WTC11 (cell line): ENCODE data around the gene OGDH. TPM values are rescaled to one million over a fixed set of nuclear protein-coding genes. Genes with fewer than 3 reads are reported as not detected.

Source experiments
- ATAC-seq: fragments of 200-7000 bp; cut with Tn5 transposase; 2 replicates; pipeline ENCODE4 v1.10.0; 2021; ENCODE audit warnings: mild to moderate bottlenecking, moderate library complexity
- CTCF ChIA-PET: fragments of 300-600 bp; sonication (Branson Sonifier 250); formaldehyde crosslinking; loops from one replicate; lab custom pipeline; 2021; ENCODE audit warnings: antibody characterized with exemption; lab: Charles Lee
- POLR2A ChIA-PET: fragments of 350-600 bp; sonication (Branson Sonifier 250); formaldehyde crosslinking; loops from one replicate; lab custom pipeline; 2021; ENCODE audit warnings: antibody characterized with exemption; lab: Charles Lee
- DNase-seq: peaks from one replicate; pipeline ENCODE4 v3.0.0; 2021; ENCODE audit warnings: low spot score
- H3K27ac Mint-ChIP-seq: 2 replicates; pipeline ENCODE4 v1.8.0; 2021; ENCODE audit warnings: mixed read lengths
- H3K27me3 Mint-ChIP-seq: 2 replicates; pipeline ENCODE4 v1.8.0; 2021; ENCODE audit warnings: low read depth, mild to moderate bottlenecking, moderate library complexity, mixed read lengths
- H3K36me3 Mint-ChIP-seq: 2 replicates; pipeline ENCODE4 v1.8.0; 2021; ENCODE audit warnings: mixed read lengths
- H3K4me1 Mint-ChIP-seq: 2 replicates; pipeline ENCODE4 v1.8.0; 2022; ENCODE audit warnings: mixed read lengths
- H3K4me3 Mint-ChIP-seq: 2 replicates; pipeline ENCODE4 v1.8.0; 2021; ENCODE audit warnings: mild to moderate bottlenecking, moderate library complexity, mixed read lengths
- H3K9me3 Mint-ChIP-seq: 2 replicates; pipeline ENCODE4 v1.8.0; 2021; ENCODE audit warnings: mixed read lengths
- CREM ChIP-seq: sonication (generic); formaldehyde crosslinking; IDR thresholded peaks from 2 replicates; pipeline ENCODE4 v1.8.1; 2022; ENCODE audit warnings: mild to moderate bottlenecking, missing genetic modification reagents, moderate library complexity
- ESRRA ChIP-seq: sonication (generic); formaldehyde crosslinking; IDR thresholded peaks from 2 replicates; pipeline ENCODE4 v1.8.1; 2022; ENCODE audit warnings: mild to moderate bottlenecking, missing genetic modification reagents, borderline replicate concordance
- FOXK1 ChIP-seq: sonication (generic); formaldehyde crosslinking; IDR thresholded peaks from 2 replicates; pipeline ENCODE4 v1.8.0; 2022; ENCODE audit warnings: mild to moderate bottlenecking, moderate library complexity, missing genetic modification reagents
- GABPB1 ChIP-seq: sonication (generic); formaldehyde crosslinking; IDR thresholded peaks from 2 replicates; pipeline ENCODE4 v1.8.1; 2023; ENCODE audit warnings: mild to moderate bottlenecking, missing genetic modification reagents
- GTF2I ChIP-seq: fragments of 250-450 bp; sonication (Bioruptor Pico); conservative IDR thresholded peaks from 2 replicates; pipeline ENCODE4 v1.4.0; 2021; ENCODE audit warnings: mild to moderate bottlenecking
- NFATC4 ChIP-seq: fragments of 250-450 bp; sonication (Bioruptor Pico); IDR thresholded peaks from 2 replicates; pipeline ENCODE4 v1.9.0; 2021; ENCODE audit warnings: mild to moderate bottlenecking
- NR3C1 ChIP-seq: sonication (generic); formaldehyde crosslinking; conservative IDR thresholded peaks from 2 replicates; pipeline ENCODE4 v1.8.1; 2023; ENCODE audit warnings: low read depth, mild to moderate bottlenecking, missing genetic modification reagents
- TP53 ChIP-seq: sonication (generic); formaldehyde crosslinking; IDR thresholded peaks from 2 replicates; pipeline ENCODE4 v1.8.1; 2023; ENCODE audit warnings: mild to moderate bottlenecking, missing genetic modification reagents
- ZNF121 ChIP-seq: sonication (generic); formaldehyde crosslinking; IDR thresholded peaks from 2 replicates; pipeline ENCODE4 v1.8.0; 2023; ENCODE audit warnings: missing genetic modification reagents
- ZNF219 ChIP-seq: sonication (generic); formaldehyde crosslinking; IDR thresholded peaks from 2 replicates; pipeline ENCODE4 v1.8.0; 2023; ENCODE audit warnings: missing genetic modification reagents, mild to moderate bottlenecking, borderline replicate concordance
- ZNF423 ChIP-seq: fragments of 250-450 bp; sonication (Bioruptor Pico); IDR thresholded peaks from 2 replicates; pipeline ENCODE4 v2.1.2; 2022; ENCODE audit warnings: mild to moderate bottlenecking, moderate library complexity
- total RNA-seq: library from RNA; stranded (reverse); gene quantifications from 3 replicates; pipeline ENCODE4 v1.2.3, GENCODE V29; 2021
- TF ChIP-seq, protein P1 (sequence below): fragments of 250-450 bp; sonication (Bioruptor Pico); conservative IDR thresholded peaks from 2 replicates; pipeline ENCODE4 v1.9.0; 2021; ENCODE audit warnings: mild to moderate bottlenecking
- TF ChIP-seq, protein P2 (sequence below): sonication (generic); formaldehyde crosslinking; conservative IDR thresholded peaks from 2 replicates; pipeline ENCODE4 v1.8.1; 2023; ENCODE audit warnings: mild to moderate bottlenecking, low read depth, missing genetic modification reagents, moderate library complexity
- TF ChIP-seq, protein P3 (sequence below): fragments of 250-450 bp; sonication (Bioruptor Pico); IDR thresholded peaks from 2 replicates; pipeline ENCODE4 v1.9.0; 2021; ENCODE audit warnings: mild to moderate bottlenecking
- TF ChIP-seq, protein P4 (sequence below): sonication (generic); formaldehyde crosslinking; IDR thresholded peaks from 2 replicates; pipeline ENCODE4 v1.8.0; 2023; ENCODE audit warnings: mild to moderate bottlenecking, missing genetic modification reagents
- TF ChIP-seq, protein P5 (sequence below): sonication (generic); formaldehyde crosslinking; IDR thresholded peaks from 2 replicates; pipeline ENCODE4 v1.8.1; 2023; ENCODE audit warnings: mild to moderate bottlenecking, missing genetic modification reagents, moderate library complexity
- TF ChIP-seq, protein P6 (sequence below): sonication (generic); formaldehyde crosslinking; IDR thresholded peaks from 2 replicates; pipeline ENCODE4 v1.8.0; 2022; ENCODE audit warnings: mild to moderate bottlenecking, missing genetic modification reagents

Gene OGDH
- total RNA-seq, 1 experiment from 2014 or later: 79.6 TPM

DNA sequence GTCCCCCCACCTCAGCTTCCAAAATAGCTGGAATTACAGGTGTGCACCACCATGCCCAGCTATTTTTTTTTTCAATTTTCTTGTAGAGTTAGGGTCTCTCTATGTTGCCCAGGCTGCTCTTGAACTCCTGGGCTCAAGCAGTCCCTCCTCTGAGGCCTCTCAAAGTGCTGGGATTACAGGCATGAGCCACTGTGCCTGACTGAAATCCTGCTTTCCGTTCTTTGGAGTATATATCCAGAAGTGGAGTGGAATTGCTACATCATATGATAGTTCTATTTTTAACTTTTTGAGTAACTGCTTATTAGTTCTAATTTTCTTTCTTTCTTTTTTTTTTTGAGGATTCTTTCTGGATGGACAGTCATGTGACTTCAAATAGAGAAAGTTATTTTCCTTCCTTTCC is 79.3 kb downstream of the OGDH start:
- Mint-ChIP-seq H3K27ac (no peak overlapping the region), H3K36me3 (peaks cover 25% of the 10 kb centered on the region), H3K4me3 (no peak overlapping the region), H3K9me3 (no peaks in the 10 kb centered on the region), H3K27me3 (no peaks in the 10 kb centered on the region), H3K4me1 (no peaks in the 10 kb centered on the region)
- DNase-seq (no peak), ATAC-seq (no peak)
- TF ChIP-seq FOXK1 (no peak), NR3C1 (CRISPR knock-in tag) (no peak), ZNF423 (CRISPR knock-in tag) (no peak), GABPB1 (CRISPR knock-in tag) (no peak), ESRRA (CRISPR knock-in tag) (no peak), NFATC4 (CRISPR knock-in tag) (no peak), GTF2I (CRISPR knock-in tag) (no peak), ZNF121 (CRISPR knock-in tag) (no peak), ZNF219 (CRISPR knock-in tag) (no peak), CREM (CRISPR knock-in tag) (no peak), TP53 (CRISPR knock-in tag) (no peak)
- TF ChIP-seq, protein P1, sequence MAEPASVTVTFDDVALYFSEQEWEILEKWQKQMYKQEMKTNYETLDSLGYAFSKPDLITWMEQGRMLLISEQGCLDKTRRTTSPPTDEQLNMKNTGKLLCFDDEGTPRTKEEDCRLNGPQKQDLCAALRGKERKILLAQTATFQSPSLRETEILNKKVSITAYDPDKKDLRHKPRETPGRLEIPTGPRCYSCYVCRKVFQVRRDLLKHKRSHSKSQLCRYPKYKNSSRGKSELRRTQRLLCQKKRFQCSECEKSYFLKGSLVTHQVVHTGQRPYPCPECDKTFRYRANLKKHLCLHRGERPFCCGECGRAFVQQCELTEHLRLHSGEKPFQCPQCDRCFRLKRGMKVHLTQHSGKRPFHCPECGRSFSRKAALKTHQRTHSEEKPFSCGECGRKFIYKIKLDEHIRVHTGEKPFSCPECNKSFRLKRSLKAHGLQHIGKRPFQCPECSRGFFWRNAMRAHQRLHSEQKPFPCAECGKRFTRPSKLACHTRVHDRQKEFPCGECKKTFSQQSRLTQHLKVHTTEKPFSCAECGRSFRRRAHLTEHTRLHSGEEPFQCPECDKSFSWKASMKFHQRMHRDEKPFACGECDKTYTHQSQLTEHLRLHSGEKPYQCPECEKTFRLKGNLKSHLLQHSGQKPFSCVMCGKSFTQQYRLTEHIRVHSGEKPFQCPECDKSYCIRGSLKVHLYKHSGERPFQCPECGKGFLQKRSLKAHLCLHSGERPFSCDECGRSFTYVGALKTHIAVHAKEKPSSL (CRISPR knock-in tag): no peak
- TF ChIP-seq, protein P2, sequence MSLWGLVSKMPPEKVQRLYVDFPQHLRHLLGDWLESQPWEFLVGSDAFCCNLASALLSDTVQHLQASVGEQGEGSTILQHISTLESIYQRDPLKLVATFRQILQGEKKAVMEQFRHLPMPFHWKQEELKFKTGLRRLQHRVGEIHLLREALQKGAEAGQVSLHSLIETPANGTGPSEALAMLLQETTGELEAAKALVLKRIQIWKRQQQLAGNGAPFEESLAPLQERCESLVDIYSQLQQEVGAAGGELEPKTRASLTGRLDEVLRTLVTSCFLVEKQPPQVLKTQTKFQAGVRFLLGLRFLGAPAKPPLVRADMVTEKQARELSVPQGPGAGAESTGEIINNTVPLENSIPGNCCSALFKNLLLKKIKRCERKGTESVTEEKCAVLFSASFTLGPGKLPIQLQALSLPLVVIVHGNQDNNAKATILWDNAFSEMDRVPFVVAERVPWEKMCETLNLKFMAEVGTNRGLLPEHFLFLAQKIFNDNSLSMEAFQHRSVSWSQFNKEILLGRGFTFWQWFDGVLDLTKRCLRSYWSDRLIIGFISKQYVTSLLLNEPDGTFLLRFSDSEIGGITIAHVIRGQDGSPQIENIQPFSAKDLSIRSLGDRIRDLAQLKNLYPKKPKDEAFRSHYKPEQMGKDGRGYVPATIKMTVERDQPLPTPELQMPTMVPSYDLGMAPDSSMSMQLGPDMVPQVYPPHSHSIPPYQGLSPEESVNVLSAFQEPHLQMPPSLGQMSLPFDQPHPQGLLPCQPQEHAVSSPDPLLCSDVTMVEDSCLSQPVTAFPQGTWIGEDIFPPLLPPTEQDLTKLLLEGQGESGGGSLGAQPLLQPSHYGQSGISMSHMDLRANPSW (CRISPR knock-in tag): no peak
- TF ChIP-seq, protein P3, sequence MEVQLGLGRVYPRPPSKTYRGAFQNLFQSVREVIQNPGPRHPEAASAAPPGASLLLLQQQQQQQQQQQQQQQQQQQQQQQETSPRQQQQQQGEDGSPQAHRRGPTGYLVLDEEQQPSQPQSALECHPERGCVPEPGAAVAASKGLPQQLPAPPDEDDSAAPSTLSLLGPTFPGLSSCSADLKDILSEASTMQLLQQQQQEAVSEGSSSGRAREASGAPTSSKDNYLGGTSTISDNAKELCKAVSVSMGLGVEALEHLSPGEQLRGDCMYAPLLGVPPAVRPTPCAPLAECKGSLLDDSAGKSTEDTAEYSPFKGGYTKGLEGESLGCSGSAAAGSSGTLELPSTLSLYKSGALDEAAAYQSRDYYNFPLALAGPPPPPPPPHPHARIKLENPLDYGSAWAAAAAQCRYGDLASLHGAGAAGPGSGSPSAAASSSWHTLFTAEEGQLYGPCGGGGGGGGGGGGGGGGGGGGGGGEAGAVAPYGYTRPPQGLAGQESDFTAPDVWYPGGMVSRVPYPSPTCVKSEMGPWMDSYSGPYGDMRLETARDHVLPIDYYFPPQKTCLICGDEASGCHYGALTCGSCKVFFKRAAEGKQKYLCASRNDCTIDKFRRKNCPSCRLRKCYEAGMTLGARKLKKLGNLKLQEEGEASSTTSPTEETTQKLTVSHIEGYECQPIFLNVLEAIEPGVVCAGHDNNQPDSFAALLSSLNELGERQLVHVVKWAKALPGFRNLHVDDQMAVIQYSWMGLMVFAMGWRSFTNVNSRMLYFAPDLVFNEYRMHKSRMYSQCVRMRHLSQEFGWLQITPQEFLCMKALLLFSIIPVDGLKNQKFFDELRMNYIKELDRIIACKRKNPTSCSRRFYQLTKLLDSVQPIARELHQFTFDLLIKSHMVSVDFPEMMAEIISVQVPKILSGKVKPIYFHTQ (CRISPR knock-in tag): no peak
- TF ChIP-seq, protein P4, sequence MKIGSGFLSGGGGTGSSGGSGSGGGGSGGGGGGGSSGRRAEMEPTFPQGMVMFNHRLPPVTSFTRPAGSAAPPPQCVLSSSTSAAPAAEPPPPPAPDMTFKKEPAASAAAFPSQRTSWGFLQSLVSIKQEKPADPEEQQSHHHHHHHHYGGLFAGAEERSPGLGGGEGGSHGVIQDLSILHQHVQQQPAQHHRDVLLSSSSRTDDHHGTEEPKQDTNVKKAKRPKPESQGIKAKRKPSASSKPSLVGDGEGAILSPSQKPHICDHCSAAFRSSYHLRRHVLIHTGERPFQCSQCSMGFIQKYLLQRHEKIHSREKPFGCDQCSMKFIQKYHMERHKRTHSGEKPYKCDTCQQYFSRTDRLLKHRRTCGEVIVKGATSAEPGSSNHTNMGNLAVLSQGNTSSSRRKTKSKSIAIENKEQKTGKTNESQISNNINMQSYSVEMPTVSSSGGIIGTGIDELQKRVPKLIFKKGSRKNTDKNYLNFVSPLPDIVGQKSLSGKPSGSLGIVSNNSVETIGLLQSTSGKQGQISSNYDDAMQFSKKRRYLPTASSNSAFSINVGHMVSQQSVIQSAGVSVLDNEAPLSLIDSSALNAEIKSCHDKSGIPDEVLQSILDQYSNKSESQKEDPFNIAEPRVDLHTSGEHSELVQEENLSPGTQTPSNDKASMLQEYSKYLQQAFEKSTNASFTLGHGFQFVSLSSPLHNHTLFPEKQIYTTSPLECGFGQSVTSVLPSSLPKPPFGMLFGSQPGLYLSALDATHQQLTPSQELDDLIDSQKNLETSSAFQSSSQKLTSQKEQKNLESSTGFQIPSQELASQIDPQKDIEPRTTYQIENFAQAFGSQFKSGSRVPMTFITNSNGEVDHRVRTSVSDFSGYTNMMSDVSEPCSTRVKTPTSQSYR: no peak
- TF ChIP-seq, protein P5, sequence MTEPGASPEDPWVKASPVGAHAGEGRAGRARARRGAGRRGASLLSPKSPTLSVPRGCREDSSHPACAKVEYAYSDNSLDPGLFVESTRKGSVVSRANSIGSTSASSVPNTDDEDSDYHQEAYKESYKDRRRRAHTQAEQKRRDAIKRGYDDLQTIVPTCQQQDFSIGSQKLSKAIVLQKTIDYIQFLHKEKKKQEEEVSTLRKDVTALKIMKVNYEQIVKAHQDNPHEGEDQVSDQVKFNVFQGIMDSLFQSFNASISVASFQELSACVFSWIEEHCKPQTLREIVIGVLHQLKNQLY (CRISPR knock-in tag): no peak
- TF ChIP-seq, protein P6, sequence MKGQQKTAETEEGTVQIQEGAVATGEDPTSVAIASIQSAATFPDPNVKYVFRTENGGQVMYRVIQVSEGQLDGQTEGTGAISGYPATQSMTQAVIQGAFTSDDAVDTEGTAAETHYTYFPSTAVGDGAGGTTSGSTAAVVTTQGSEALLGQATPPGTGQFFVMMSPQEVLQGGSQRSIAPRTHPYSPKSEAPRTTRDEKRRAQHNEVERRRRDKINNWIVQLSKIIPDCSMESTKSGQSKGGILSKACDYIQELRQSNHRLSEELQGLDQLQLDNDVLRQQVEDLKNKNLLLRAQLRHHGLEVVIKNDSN (CRISPR knock-in tag): no peak
- CTCF ChIA-PET: no interaction called here
- POLR2A ChIA-PET: no interaction called here
